ENCODE measurements around the gene CNTNAP2.

DNA sequence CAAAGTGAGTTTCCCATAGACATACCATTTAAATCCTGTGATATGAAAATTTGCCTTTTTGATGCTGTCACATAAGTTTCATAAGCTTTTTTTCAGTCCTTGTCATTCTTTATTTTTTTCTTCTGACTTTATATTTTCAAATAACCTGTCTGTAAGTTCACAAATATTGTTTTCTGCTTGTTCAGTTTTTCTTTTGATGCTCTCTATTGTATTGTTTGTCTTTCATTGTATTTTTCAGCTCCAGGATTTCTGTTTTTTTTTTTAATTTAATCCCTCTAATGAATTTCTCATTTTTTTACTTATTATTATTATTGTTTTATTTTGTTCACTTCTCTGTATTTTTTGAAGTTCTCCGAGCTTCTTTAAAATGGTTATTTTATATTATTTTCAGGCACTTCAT, 623.4 kb downstream of the CNTNAP2 start:
- no peak for TF ChIP-seq TBL1XR1 (IDR thresholded peaks at IDR 0.05; ENCODE audit: low read length in 2 of 2)
- TF ChIP-seq JUND (IDR thresholded peaks at IDR 0.05; ENCODE audit: borderline replicate concordance, low read depth, low read length): no peak
- TF ChIP-seq JUND (tag; IDR thresholded peaks at IDR 0.05; ENCODE audit: borderline replicate concordance, low read depth, low read length): no peak
- no peak for TF ChIP-seq GATA2 (CRISPR knock-in tag; IDR thresholded peaks at IDR 0.05)
- TF ChIP-seq, protein P1, sequence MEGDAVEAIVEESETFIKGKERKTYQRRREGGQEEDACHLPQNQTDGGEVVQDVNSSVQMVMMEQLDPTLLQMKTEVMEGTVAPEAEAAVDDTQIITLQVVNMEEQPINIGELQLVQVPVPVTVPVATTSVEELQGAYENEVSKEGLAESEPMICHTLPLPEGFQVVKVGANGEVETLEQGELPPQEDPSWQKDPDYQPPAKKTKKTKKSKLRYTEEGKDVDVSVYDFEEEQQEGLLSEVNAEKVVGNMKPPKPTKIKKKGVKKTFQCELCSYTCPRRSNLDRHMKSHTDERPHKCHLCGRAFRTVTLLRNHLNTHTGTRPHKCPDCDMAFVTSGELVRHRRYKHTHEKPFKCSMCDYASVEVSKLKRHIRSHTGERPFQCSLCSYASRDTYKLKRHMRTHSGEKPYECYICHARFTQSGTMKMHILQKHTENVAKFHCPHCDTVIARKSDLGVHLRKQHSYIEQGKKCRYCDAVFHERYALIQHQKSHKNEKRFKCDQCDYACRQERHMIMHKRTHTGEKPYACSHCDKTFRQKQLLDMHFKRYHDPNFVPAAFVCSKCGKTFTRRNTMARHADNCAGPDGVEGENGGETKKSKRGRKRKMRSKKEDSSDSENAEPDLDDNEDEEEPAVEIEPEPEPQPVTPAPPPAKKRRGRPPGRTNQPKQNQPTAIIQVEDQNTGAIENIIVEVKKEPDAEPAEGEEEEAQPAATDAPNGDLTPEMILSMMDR (IDR thresholded peaks at IDR 0.05 in 2 of 3, conservative IDR thresholded peaks at IDR 0.05 in 1 of 3; ENCODE audit: insufficient read depth in 2 of 3, low read depth in 1 of 3, low read length in 3 of 3): no peak
- TF ChIP-seq CBX5 (IDR thresholded peaks at IDR 0.05; ENCODE audit: borderline replicate concordance, low read depth): no peak
- no peak for TF ChIP-seq RFX1 (IDR thresholded peaks at IDR 0.05)
- TF ChIP-seq, protein P2, sequence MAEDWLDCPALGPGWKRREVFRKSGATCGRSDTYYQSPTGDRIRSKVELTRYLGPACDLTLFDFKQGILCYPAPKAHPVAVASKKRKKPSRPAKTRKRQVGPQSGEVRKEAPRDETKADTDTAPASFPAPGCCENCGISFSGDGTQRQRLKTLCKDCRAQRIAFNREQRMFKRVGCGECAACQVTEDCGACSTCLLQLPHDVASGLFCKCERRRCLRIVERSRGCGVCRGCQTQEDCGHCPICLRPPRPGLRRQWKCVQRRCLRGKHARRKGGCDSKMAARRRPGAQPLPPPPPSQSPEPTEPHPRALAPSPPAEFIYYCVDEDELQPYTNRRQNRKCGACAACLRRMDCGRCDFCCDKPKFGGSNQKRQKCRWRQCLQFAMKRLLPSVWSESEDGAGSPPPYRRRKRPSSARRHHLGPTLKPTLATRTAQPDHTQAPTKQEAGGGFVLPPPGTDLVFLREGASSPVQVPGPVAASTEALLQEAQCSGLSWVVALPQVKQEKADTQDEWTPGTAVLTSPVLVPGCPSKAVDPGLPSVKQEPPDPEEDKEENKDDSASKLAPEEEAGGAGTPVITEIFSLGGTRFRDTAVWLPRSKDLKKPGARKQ (CRISPR knock-in tag; IDR thresholded peaks at IDR 0.05): no peak
